Measurements from ENCODE around the gene S100Z.

GRCh38 chr5:76918539-76918938 lies 68.7 kb downstream of the S100Z start:
- TF ChIP-seq EZH2 (IDR thresholded peaks at IDR 0.05; ENCODE audit: insufficient read depth, poor library complexity, severe bottlenecking) (no peak), EZH2phosphoT487 (IDR thresholded peaks at IDR 0.05; ENCODE audit: insufficient read depth, low read depth) (no peak)
